HG03066 (cell line): ENCODE results near the gene SMU1.

ENCODE experiments used
- ATAC-seq: cut with Tn5 transposase; IDR thresholded peaks from one replicate; pipeline ENCODE4 v1.9.1; 2021; ENCODE audit warnings: low read depth; ENCODE audit not compliant: unreplicated experiment

The SMU1 gene

DNA sequence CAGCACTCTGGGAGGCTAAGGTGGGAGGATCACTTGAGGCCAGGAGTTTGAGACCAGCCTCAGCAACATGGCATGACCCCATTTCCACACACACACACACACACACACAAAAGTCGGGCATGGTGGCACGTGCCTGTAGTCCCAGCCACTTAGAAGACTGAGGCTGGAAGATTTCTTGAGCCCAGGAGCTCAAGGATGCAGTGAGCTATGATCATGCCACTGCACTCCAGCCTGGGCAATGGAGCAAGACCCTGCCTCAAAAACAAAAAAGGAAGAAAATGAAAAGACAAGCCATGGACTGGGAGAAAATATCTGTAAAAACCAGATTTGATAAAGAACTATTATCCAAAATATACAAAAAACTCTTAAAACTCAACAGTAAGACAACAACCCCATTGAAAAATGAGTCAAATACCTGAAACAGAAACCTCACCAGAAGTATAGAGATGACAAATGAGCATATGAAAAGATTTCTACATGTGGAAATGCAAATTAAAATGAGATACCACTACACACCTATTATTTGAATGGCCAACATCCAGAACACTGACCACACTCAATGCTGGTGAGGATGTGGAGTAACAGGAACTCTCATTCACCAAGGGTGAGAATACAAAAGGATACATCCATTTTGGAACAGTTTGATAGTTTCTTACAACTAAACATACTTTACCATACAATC is 26.7 kb downstream of the SMU1 start:
- peak; percentile 83 for ATAC-seq

DNA sequence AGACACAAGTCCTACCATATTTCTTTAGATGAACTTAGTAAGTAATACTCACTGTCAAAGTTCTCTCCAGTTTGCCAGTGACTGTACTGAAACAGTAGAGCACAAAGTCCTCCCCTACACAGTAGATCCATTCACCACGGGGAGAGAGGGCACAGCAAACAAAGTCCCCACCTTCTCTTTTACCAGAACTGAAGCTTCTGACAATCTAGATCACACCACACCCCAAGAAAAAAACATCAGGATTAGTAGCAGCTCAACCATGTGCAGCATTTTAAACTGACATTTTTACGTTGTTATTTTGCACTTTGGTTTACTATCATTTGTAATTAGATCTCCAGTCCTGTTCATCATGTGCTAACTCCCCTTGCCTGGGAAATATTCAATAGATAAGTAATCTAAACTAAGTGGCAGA is 28.4 kb downstream of the SMU1 start:
- ATAC-seq = no peak

DNA sequence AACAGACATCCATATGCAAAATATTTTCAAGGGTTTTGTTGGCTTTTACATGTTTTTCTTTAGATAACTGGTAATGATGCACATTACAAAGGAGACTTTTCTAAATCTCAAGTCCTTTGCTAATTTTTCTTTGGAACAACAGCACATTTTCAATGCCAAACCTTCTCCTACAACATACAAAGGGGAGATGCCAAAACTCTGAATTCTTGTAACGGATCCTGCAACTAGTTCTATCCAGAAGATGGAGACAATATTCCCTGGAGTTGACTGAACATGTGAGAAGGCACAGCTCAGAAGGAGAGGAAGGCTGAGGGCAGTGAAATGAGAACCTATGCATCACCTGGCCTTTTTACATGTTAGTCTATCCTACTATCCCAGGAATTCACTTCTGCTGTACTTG is 30.4 kb downstream of the SMU1 start:
- ATAC-seq = no peak

DNA sequence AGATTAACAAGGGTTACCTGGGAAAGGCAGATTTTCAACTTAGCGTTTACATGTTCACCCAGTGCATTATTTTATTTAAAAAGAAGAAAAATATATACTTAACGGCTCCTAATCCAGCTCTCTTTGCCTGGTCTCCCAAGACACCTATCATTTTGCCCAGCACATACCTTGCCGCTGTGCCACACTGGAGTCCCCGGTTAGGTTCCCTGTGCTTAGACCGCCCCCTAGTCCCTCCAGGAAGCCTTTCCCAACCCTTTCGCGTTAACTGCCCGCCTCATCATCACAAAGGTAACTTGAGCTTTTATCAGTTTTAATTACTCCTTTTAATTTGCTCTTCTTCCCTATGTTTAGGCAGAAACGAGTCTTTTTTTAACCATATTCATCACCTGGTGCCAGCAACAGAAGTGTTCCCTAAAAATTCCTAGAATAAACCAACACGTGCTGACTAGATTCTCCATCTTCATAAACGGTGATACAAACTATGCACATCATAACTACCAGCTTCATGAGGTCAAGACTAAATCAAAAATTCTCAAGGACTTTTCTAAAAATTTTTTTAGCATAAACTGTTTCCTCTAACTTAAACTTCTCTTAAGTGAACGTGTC is 31.7 kb downstream of the SMU1 start:
- no peak for ATAC-seq

DNA sequence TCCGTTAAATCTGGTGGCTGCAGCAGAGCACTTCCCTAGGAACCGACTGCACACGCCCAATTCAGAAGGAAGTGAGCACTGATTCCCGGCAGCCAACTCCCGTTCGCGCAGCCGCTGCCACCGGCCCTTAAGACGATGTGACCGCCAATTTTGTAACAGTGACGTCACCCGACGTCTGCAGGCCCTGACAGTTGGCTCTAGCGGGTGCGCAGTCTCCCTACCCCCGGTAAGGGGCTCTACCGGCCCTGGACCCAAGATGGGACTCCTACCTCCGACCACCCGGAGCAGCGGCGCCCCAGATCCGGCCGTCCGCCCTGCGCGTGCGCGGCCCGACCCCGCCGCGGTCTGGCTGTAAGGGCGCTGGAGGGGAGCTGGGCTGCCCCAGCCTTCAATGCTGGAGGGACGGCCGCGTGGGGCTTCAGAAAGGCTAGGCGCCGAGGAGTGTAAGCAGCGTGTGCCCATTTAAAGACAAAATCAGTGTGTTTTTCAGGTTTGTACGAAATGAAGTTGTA is 32.3 kb downstream of the SMU1 start:
- ATAC-seq = peak; percentile 81

DNA sequence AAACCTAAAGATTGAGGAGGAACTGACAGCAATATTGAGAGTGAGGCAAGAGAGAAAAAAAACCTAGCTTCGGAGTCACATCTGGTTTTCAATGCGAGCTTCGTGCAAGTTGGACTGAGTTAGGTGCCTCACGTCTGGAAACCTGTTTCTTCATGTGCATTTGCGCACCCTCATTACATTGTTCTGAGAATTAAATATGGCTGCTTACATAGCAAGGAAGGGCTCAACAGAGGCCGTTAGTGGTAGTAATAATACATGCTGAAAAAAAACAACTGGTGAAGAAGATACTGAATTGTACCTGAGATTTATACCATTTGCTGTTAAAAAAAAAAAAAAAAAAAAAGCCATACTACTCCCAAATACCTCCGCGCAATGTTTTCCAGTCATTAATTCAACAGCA is 32.8 kb downstream of the SMU1 start:
- ATAC-seq = no peak

DNA sequence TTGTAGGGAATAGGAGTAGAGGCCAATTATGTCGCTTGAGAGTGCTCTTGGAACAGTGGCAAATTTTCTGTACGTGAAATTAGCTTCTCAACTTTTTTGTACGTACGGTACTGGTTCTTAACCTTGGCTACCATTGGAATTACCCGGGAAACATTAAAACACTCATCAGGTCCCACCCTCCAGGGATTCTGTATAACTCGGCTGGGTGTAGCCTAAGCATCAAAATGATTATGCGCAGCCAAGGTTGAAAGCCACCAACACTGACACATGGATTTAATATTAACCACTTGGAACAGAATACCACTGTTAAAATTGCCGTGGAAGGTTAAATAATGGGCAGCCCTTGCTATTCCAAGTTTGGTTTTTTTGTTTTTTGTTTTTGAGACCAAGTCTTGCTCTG is 34.0 kb downstream of the SMU1 start:
- ATAC-seq = no peak

DNA sequence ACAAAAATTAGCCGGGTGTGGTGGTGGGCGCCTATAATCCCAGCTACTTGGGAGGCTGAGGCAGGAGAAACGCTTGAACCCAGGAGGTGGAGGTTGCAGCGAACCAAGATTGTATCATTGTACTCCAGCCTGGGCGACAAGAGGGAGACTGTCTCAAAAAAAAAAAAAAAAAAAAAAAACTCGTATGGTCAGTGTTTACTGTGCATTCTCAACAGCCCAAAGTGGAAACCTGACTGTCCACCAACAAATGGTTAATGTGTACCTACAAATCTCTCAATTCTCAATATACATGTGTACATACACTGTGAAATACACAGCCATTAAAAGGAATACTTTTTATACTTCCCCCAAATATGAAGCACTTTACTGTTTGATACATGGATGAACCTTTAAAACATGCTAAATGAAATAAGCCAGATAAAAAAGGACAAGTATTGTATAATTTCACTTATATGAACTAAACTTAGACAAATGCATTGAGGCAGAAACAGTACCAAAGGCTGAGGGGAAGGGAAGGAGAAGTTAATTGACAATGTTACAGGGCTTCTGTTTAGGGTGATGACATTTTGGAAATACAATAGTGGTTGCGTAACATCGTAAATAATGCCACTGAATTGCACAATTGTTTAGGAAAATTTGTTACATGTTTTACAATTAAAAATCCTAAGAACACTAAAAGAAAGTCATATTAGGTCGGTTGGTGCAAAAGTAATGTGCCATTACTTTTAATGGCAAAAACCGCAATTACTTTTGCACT is 34.9 kb downstream of the SMU1 start:
- no peak for ATAC-seq

DNA sequence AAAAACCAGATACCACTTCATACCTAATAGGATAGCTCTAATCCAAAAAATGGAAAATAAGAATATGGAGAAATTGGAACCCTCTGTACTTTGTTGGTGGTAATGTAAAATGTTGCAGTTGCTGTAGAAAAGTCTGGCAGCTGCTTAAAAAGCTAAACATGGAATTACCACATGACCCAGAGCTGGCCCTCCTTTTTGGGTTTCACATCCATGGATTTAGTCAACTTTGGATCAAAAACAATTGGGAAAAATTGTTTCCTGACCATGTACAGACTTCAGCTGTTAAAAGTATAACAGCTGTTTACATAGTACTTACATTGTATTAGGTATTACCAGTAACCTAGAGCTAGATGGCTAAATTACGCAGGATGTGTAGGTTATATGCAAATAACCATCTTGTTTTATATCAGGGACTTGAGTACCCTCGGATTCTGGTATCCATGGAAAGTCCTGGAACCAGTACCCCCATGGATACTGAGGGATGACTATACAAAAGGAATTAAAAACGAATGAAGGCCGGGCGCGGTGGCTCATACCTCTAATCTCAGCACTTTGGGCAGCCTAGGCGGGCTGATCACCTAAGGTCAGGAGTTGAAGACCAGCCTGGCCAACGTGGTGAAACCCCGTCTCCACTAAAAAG is 35.6 kb downstream of the SMU1 start:
- ATAC-seq = no peak

DNA sequence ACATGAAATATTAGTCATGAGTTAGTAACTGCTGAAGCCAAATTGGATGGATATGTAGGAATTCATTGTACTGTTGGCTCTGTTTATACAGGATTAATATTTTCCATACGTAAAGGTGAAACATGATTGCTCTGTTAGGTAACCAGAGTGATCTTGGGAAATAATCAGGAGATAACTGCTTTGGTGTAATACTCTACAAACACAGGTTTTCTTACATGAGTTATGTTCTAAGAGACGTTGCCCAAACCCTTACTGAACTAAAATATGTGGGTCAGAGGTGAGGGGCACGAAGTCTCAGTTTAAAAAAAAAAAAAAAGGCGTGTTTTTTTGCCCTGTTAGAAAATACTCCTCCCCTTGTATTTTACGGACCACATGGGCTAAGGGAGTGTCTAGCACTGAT is 43.6 kb downstream of the SMU1 start:
- ATAC-seq = no peak

DNA sequence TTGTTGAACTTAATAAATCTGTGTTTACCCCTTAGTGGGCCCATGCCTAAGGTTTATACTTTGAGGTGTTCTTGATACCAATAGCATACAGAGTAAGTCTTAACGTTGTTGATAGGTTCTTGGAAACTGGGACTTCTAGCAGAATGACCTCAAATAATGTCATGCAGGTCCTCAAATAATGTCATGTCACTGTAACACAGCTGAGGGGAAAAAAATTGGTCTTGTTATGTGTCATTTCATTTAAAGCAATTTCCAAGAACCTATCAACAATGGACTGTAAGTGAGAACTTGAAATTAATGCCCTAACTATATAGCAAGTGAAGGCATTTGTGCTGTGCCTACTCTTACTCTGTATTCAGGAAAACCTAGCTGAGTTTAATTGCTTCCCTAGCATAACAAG is 44.2 kb downstream of the SMU1 start:
- no peak for ATAC-seq

DNA sequence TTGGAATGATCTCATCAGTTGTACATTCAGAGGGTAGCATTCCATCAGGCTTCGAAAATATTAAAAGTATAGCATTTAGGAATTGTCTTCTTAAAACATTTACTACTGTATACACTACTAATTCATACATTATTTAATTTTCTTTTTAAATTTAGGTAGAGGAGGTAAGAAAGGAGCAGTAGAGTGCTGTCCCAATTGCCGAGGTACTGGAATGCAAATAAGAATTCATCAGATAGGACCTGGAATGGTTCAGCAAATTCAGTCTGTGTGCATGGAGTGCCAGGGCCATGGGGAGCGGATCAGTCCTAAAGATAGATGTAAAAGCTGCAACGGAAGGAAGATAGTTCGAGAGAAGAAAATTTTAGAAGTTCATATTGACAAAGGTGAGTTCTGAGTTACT is 46.2 kb downstream of the SMU1 start:
- ATAC-seq = no peak

DNA sequence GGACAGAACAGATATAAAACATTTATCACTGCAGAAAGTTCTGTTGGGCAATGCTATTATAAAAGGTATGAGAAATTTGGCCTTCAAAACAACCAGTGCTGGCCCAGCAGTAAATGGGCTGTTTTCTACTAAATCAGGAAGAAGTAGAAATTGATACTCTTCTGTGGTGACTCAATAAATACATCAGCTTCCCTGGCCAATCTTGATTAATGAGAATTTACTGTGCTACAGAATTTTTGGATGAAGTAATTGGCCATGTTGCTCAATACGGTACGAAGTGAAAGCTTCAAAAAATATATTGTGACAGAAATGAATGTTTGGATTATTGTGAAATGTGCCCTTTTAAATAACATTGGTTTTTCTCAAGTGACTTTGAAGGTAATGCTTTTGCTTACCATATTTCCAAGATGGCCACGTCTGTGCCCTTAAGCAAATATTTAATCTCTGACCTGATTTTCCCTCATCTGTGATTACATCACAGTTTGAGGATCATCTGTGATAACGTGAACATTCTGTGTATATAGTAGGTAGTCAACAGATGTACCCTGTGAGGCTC is 47.2 kb downstream of the SMU1 start:
- no peak for ATAC-seq

DNA sequence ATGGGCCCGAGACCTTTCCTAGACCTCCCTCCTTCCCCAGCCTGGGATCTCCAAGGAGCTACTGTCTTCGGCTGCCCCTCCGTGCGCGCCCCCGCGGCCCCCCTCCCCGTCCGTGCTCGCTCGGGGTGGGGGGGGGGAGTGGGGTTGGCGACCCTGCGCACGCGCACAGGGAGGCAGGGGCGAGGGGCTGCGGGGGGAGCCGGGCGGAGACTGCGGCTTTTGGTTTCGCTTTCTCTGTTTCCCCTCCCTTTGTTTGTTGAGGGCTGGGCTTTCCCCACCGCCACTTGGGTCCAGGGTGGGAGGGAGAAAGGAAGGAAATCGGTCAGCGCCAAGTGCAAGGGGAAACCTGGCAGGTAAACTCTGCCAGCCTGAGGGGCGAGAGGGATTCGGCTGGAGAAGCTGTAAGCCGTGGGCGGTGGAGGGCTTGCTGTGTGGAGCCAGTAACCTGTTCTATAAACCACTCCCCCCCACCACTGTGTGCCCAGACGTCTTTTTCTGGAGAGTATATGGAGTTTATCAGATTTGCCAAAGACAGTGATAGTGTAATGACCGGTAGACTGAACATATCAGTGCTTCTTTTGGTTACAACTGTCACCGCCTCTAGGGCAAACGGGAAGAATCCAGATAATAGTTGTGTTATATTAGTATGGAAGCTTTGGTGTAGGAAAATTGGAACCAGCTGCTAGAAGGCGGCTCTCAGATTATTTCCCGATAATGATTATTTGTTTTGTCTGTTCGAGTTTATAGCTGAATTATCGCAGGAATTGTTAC is 50.7 kb downstream of the SMU1 start:
- peak; percentile 41 for ATAC-seq

DNA sequence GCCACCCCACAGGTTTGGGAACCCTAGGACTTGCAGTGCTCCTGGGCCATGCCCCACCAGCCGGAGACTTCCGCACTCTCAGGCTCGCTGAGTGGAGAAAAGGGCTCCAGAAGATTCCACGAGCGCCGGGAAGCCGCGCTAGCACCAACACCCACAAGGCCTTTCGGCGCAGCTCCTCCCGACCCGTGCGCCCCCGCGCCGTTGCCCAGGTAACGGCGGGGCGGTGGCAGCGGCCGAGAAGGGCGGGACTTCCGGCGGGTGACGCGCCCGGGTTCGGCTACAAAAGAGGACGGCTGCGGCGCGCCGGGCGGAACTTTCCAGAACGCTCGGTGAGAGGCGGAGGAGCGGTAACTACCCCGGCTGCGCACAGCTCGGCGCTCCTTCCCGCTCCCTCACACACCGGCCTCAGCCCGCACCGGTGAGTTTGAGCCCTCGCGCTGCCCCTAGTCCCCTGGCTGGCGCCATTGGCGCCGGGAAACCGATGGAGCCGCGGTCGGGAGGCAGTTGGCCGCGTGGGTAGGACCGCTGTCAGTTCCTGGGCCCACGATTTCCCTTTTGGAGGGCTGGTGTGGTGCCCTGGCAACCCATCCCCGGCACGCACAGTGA is 51.4 kb downstream of the SMU1 start, which contains the start of gene DNAJA1:
Gene DNAJA1, plus strand, starts transcription at position 308 of the 606 bp plus-strand sequence. CDS start 1,212 bp downstream, outside the sequence.
- peak; percentile 91 for ATAC-seq

DNA sequence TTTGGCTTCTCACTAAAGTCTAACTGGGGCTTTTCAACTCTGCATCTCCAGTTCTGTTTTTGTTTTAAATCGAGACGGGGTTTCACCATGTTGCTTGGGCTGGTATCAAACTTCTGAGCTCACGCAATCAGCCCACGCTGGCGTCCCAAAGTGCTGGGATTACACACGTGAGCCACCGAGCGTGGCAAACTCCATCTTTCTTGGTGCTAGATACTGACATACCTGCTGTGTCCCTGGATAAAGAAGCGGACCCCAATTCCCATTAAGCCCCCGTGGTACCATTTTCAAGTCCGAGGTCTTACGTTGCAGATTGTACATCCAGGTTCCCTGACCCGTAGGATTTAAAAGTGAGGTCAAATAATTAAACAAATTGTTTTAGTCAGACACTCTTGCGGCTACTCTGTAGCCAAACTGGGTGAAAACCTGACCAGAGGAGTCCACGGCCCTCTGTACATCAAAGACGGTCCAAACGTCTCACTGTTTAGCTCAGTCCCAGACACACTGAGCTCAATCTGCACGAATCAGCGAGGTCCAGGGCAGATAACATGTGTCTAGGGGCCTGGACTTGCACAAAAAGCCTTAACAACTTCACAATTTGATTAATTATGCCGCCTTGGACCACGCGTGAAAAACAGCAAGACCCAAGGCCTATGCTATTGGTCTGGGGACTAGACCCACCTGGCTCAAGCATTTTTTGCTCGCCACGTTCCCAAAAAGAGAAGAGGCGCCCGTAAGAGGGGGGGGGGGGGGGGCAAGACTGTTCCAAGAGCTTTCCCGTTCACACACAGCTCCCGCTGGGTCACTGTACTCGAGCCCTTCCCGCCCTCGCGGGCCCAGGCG is 52.1 kb downstream of the SMU1 start:
- peak; percentile 24 for ATAC-seq

DNA sequence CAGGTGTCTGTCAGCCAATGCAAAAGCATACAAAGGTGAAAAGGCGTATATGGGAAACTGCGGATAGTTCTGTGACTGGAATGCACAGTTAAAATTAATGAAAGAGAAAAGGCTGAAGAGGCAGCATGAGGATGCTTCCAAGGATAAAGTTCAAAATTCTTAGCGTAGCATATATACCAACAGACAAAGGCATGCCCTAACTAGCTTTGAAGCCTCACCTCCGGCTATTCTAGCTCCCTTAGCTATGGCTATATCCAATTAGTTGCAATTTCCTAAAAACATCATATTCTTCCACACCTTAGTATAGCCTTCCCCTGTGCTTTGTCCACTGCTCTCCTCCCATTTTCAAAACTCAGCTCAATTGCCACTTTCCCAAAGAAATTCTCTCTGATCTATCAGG is 52.8 kb downstream of the SMU1 start:
- no peak for ATAC-seq

DNA sequence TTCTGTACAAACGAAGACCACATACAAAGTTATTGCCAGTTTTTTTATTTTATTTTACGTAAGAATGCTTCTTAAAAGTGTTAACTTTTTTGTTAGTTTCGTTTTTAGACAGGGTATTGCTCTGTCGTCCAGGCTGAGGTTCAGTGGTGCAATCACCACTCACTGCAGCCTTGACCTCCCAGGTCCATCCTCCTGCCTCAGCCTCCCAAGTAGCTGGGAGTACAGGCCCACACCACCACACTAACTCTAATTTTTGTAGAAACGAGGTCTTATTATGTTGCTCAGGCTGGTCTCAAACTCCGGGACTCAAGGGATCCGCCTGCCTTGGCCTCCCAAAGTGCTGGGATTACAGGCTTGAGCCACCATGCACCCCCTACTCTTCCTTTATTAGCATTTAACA is 53.7 kb downstream of the SMU1 start:
- no peak for ATAC-seq

DNA sequence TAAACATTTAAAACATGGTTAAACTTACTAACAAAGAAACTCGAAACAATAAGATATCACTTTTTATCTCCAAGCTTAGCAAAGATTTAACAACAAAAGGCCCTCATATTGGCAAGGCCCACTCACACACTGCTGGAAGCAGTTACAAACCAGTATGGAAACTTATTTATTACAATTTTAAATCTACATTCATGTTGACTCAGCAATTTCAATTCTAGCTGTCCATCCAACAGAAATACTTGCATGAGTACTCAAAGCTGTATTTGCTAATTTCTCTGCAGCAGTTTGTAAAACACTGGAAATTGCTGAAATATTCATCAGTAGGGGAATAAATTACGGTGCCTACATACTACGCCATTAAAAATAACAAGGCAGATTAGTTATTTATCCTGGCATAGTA is 54.2 kb downstream of the SMU1 start:
- no peak for ATAC-seq
